ENCODE results near the gene WBP2NL. TPM values are rescaled to one million over a fixed set of nuclear protein-coding genes. Genes with fewer than 3 reads are reported as not detected.

WBP2NL gene
- polyA plus RNA-seq, 1 donor from 2014 or later: not detected

DNA sequence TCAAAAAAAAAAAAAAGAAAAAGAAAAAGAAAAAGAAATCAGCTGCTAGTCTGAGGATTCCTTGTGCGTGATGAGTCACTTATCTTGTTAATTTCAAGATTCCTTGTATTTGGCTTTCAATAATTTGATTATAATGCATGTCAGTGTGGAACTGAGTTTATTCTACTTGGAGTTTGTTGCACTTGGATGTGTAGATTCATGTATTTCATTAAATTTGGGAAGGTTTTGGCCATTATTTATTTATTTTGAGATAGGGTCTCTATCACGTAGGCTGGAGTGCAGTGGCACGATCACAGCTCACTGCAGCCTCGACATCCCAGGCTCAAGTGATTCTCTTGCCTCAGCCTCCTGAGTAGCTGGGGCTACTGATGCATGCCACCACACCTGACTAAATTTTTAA, 14.8 kb downstream of the WBP2NL start:
- H3K9ac ChIP-seq (ENCODE audit: low read length): no peak overlapping the region
- no peaks in the 10 kb centered on the region for H3K27me3 ChIP-seq (ENCODE audit: insufficient read depth, low read depth, low read length)

GRCh38 chr22:42016111-42016510, 17.5 kb downstream of the WBP2NL start:
- Histone ChIP-seq H3K9ac (ENCODE audit: low read length) (no peak overlapping the region), H4K20me1 (ENCODE audit: insufficient read depth) (no peaks in the 10 kb centered on the region), H2AFZ (ENCODE audit: low read depth, low read length) (no peak overlapping the region), H3K9me2 (ENCODE audit: insufficient read depth, low read length) (no peaks in the 10 kb centered on the region), H3K27ac (ENCODE audit: low read length) (no peak overlapping the region), H3K27me3 (ENCODE audit: insufficient read depth, low read depth, low read length) (no peaks in the 10 kb centered on the region), H3K36me3 (ENCODE audit: insufficient read depth, low read length) (no peaks in the 10 kb centered on the region), H3K4me2 (ENCODE audit: low read length) (no peak overlapping the region), H3K4me3 (ENCODE audit: low read length) (no peak overlapping the region), H3F3A (ENCODE audit: insufficient read depth, low read length, poor library complexity, severe bottlenecking) (no peaks in the 10 kb centered on the region), H3K79me2 (replicated peaks; ENCODE audit: insufficient read depth, low read length) (no peaks in the 10 kb centered on the region), H3K9me3 (ENCODE audit: low read length) (no peaks in the 10 kb centered on the region)
- TF ChIP-seq, protein P1, sequence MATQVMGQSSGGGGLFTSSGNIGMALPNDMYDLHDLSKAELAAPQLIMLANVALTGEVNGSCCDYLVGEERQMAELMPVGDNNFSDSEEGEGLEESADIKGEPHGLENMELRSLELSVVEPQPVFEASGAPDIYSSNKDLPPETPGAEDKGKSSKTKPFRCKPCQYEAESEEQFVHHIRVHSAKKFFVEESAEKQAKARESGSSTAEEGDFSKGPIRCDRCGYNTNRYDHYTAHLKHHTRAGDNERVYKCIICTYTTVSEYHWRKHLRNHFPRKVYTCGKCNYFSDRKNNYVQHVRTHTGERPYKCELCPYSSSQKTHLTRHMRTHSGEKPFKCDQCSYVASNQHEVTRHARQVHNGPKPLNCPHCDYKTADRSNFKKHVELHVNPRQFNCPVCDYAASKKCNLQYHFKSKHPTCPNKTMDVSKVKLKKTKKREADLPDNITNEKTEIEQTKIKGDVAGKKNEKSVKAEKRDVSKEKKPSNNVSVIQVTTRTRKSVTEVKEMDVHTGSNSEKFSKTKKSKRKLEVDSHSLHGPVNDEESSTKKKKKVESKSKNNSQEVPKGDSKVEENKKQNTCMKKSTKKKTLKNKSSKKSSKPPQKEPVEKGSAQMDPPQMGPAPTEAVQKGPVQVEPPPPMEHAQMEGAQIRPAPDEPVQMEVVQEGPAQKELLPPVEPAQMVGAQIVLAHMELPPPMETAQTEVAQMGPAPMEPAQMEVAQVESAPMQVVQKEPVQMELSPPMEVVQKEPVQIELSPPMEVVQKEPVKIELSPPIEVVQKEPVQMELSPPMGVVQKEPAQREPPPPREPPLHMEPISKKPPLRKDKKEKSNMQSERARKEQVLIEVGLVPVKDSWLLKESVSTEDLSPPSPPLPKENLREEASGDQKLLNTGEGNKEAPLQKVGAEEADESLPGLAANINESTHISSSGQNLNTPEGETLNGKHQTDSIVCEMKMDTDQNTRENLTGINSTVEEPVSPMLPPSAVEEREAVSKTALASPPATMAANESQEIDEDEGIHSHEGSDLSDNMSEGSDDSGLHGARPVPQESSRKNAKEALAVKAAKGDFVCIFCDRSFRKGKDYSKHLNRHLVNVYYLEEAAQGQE (IDR thresholded peaks at IDR 0.05; ENCODE audit: borderline replicate concordance): no peak
- no peak for TF ChIP-seq EP300 (conservative IDR thresholded peaks at IDR 0.05; ENCODE audit: poor library complexity, severe bottlenecking)
- TF ChIP-seq POLR2AphosphoS5 (IDR thresholded peaks at IDR 0.05): no peak
- TF ChIP-seq SMC3 (conservative IDR thresholded peaks at IDR 0.05; ENCODE audit: poor library complexity): no peak
- no peak for TF ChIP-seq MXI1 (conservative IDR thresholded peaks at IDR 0.05; ENCODE audit: poor library complexity, severe bottlenecking)
- no peak for TF ChIP-seq TAF1 (IDR thresholded peaks at IDR 0.05; ENCODE audit: low read depth)
- no peak for TF ChIP-seq RAD21 (conservative IDR thresholded peaks at IDR 0.05)
- no peak for TF ChIP-seq EZH2 (IDR thresholded peaks at IDR 0.05; ENCODE audit: borderline replicate concordance, insufficient read depth, low read length, poor library complexity, severe bottlenecking)
- TF ChIP-seq, protein P2, sequence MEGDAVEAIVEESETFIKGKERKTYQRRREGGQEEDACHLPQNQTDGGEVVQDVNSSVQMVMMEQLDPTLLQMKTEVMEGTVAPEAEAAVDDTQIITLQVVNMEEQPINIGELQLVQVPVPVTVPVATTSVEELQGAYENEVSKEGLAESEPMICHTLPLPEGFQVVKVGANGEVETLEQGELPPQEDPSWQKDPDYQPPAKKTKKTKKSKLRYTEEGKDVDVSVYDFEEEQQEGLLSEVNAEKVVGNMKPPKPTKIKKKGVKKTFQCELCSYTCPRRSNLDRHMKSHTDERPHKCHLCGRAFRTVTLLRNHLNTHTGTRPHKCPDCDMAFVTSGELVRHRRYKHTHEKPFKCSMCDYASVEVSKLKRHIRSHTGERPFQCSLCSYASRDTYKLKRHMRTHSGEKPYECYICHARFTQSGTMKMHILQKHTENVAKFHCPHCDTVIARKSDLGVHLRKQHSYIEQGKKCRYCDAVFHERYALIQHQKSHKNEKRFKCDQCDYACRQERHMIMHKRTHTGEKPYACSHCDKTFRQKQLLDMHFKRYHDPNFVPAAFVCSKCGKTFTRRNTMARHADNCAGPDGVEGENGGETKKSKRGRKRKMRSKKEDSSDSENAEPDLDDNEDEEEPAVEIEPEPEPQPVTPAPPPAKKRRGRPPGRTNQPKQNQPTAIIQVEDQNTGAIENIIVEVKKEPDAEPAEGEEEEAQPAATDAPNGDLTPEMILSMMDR (IDR thresholded peaks at IDR 0.05; ENCODE audit: poor library complexity, severe bottlenecking): no peak

More for the DNA sequence above, 14.8 kb downstream of the WBP2NL start:
- TF ChIP-seq RAD21 (conservative IDR thresholded peaks at IDR 0.05): no peak
- no peak overlapping the region for H3K27ac ChIP-seq (ENCODE audit: low read length)
- H3K4me2 ChIP-seq (ENCODE audit: low read length): no peak overlapping the region
- no peaks in the 10 kb centered on the region for H3K79me2 ChIP-seq (replicated peaks; ENCODE audit: insufficient read depth, low read length)
- H3K9me2 ChIP-seq (ENCODE audit: insufficient read depth, low read length): no peaks in the 10 kb centered on the region
- peaks cover 8% of the 10 kb centered on the region for H3K9me3 ChIP-seq (ENCODE audit: low read length)
- no peaks in the 10 kb centered on the region for H3F3A ChIP-seq (ENCODE audit: insufficient read depth, low read length, poor library complexity, severe bottlenecking)
- no peak overlapping the region for H3K4me3 ChIP-seq (ENCODE audit: low read length)
- H2AFZ ChIP-seq (ENCODE audit: low read depth, low read length): no peak overlapping the region
- no peaks in the 10 kb centered on the region for H4K20me1 ChIP-seq (ENCODE audit: insufficient read depth)
- no peaks in the 10 kb centered on the region for H3K36me3 ChIP-seq (ENCODE audit: insufficient read depth, low read length)

DNA sequence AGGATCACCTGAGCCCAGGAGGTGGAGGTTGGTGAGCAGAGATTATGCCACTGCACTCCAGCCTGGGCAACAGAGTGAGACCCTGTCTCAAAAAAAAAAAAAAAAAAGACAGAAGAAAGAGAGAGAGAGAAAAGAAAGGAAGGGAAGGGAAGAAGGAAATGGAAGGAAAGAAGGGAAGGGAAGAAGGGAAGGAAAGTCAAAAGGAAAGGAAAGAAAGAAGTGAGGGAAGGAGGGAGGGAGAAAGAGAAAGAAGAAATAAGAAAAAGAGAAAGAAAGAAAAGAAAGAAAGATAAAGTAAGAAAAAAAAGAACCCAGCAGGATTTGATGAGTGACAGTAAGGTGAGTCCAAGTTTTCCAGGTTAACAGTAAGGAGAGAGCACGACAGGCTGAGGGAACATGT, 19.6 kb downstream of the WBP2NL start:
- no peaks in the 10 kb centered on the region for H3K9me2 ChIP-seq (ENCODE audit: insufficient read depth, low read length)
- no peaks in the 10 kb centered on the region for H3K9me3 ChIP-seq (ENCODE audit: low read length)
- no peak overlapping the region for H3K4me2 ChIP-seq (ENCODE audit: low read length)
- H3K9ac ChIP-seq (ENCODE audit: low read length): no peak overlapping the region
- H4K20me1 ChIP-seq (ENCODE audit: insufficient read depth): no peaks in the 10 kb centered on the region
- H3F3A ChIP-seq (ENCODE audit: insufficient read depth, low read length, poor library complexity, severe bottlenecking): no peaks in the 10 kb centered on the region
- no peaks in the 10 kb centered on the region for H3K27me3 ChIP-seq (ENCODE audit: insufficient read depth, low read depth, low read length)
- no peak overlapping the region for H3K27ac ChIP-seq (ENCODE audit: low read length)
- H3K4me3 ChIP-seq (ENCODE audit: low read length): no peak overlapping the region
- H3K36me3 ChIP-seq (ENCODE audit: insufficient read depth, low read length): no peaks in the 10 kb centered on the region
- no peaks in the 10 kb centered on the region for H3K79me2 ChIP-seq (replicated peaks; ENCODE audit: insufficient read depth, low read length)
- H2AFZ ChIP-seq (ENCODE audit: low read depth, low read length): no peak overlapping the region
- no peak for TF ChIP-seq MXI1 (conservative IDR thresholded peaks at IDR 0.05; ENCODE audit: poor library complexity, severe bottlenecking)
- TF ChIP-seq SMC3 (conservative IDR thresholded peaks at IDR 0.05; ENCODE audit: poor library complexity): no peak
- TF ChIP-seq, protein P1 (IDR thresholded peaks at IDR 0.05; ENCODE audit: borderline replicate concordance): no peak
- TF ChIP-seq EP300 (conservative IDR thresholded peaks at IDR 0.05; ENCODE audit: poor library complexity, severe bottlenecking): no peak
- TF ChIP-seq, protein P2 (IDR thresholded peaks at IDR 0.05; ENCODE audit: poor library complexity, severe bottlenecking): no peak
- TF ChIP-seq RAD21 (conservative IDR thresholded peaks at IDR 0.05): no peak
- TF ChIP-seq EZH2 (IDR thresholded peaks at IDR 0.05; ENCODE audit: borderline replicate concordance, insufficient read depth, low read length, poor library complexity, severe bottlenecking): no peak
- no peak for TF ChIP-seq POLR2AphosphoS5 (IDR thresholded peaks at IDR 0.05)
- no peak for TF ChIP-seq TAF1 (IDR thresholded peaks at IDR 0.05; ENCODE audit: low read depth)
